Measurements from ENCODE around the gene SYT7. TPM values are rescaled to one million over a fixed set of nuclear protein-coding genes. Genes with fewer than 3 reads are reported as not detected.

SYT7 gene
- total RNA-seq, 1 experiment from 2014 or later: 2.5 TPM

GRCh38 chr11:61539006-61539405, 41.9 kb downstream of the SYT7 start:
- TF ChIP-seq TCF7L2 (IDR thresholded peaks at IDR 0.05; ENCODE audit: low read depth, low read length) (no peak), SIN3A (IDR thresholded peaks at IDR 0.05; ENCODE audit: borderline replicate concordance, insufficient read depth, low read depth, low read length) (no peak), POLR2AphosphoS5 (IDR thresholded peaks at IDR 0.05; ENCODE audit: low read depth, low read length) (no peak), CTCF (IDR thresholded peaks at IDR 0.05) (no peak), REST (IDR thresholded peaks at IDR 0.05; ENCODE audit: insufficient read depth in 1 of 2, low read depth in 2 of 2, low read length in 1 of 2) (no peak)
- Histone ChIP-seq H3K27me3 (ENCODE audit: control insufficient read depth, insufficient read depth, low read length) (no peaks in the 10 kb centered on the region), H3K36me3 (ENCODE audit: control insufficient read depth, insufficient read depth, low read length) (no peaks in the 10 kb centered on the region), H3K4me1 (ENCODE audit: control insufficient read depth, insufficient read depth, low read length) (no peaks in the 10 kb centered on the region; the same call in 1 of the 2 replicates), H3K27ac (ENCODE audit: low read length) (no peak overlapping the region), H3K4me3 (ENCODE audit: low read depth in 2 of 2, low read length in 2 of 2) (no peak overlapping the region), H3K9me3 (ENCODE audit: control insufficient read depth, insufficient read depth, low read depth, low read length) (no peaks in the 10 kb centered on the region)
- intact Hi-C loops (cut with micrococcal nuclease; ENCODE audit: unreplicated experiment) (no loop called here), in situ Hi-C loops (cut with HindIII; ENCODE audit: low pct_unique_long_range_greater_than_20kb, low sequenced_read_pairs) (no loop called here)
- ChIA-PET POLR2A (no interaction called here), CTCF (no interaction called here)
- no TSS peak for BruUV-seq (replicated peaks)
- ATAC-seq (no peak), DNase-seq (ENCODE audit: low read depth, low spot score) (no peak)

- no peak overlapping the region for H3K4me3 ChIP-seq (ENCODE audit: low read depth in 2 of 2, low read length in 2 of 2)
Observed at GRCh38 chr11:61538636-61538961, 42.3 kb downstream of the SYT7 start.

More at GRCh38 chr11:61538636-61538961, 42.3 kb downstream of the SYT7 start:
- DNase-seq (ENCODE audit: low read depth, low spot score): no peak
- Histone ChIP-seq H3K4me1 (ENCODE audit: control insufficient read depth, insufficient read depth, low read length) (no peaks in the 10 kb centered on the region), H3K27ac (ENCODE audit: low read length) (no peak overlapping the region), H3K27me3 (ENCODE audit: control insufficient read depth, insufficient read depth, low read length) (no peaks in the 10 kb centered on the region), H3K9me3 (ENCODE audit: control insufficient read depth, insufficient read depth, low read depth, low read length) (no peaks in the 10 kb centered on the region), H3K36me3 (ENCODE audit: control insufficient read depth, insufficient read depth, low read length) (no peaks in the 10 kb centered on the region)
- POLR2A ChIA-PET: no interaction called here
- intact Hi-C loops (cut with micrococcal nuclease; ENCODE audit: unreplicated experiment) (no loop called here), in situ Hi-C loops (cut with HindIII; ENCODE audit: low pct_unique_long_range_greater_than_20kb, low sequenced_read_pairs) (no loop called here)
- no peak for ATAC-seq
- no TSS peak for BruUV-seq (replicated peaks)
- TF ChIP-seq POLR2AphosphoS5 (IDR thresholded peaks at IDR 0.05; ENCODE audit: low read depth, low read length) (no peak), SIN3A (IDR thresholded peaks at IDR 0.05; ENCODE audit: borderline replicate concordance, insufficient read depth, low read depth, low read length) (no peak), REST (IDR thresholded peaks at IDR 0.05; ENCODE audit: insufficient read depth in 1 of 2, low read depth in 2 of 2, low read length in 1 of 2) (no peak), TCF7L2 (IDR thresholded peaks at IDR 0.05; ENCODE audit: low read depth, low read length) (no peak), CTCF (IDR thresholded peaks at IDR 0.05) (no peak)
- CTCF ChIA-PET: no interaction called here
